HuH-7 (cell line): Measurements from ENCODE around the gene DHRS7C.
A peak's percentile ranks its signal among the peaks of the same experiment; 100 is the strongest.
"Not testable (repeated sequence)": the region's sequence is repeated elsewhere in the genome, so short reads cannot be mapped to it uniquely, and the experiment has no call there.

Experiments used
- DNase-seq: peaks from one replicate; pipeline ENCODE4 v3.0.0; 2011; ENCODE audit warnings: low spot score

DHRS7C gene

DNA sequence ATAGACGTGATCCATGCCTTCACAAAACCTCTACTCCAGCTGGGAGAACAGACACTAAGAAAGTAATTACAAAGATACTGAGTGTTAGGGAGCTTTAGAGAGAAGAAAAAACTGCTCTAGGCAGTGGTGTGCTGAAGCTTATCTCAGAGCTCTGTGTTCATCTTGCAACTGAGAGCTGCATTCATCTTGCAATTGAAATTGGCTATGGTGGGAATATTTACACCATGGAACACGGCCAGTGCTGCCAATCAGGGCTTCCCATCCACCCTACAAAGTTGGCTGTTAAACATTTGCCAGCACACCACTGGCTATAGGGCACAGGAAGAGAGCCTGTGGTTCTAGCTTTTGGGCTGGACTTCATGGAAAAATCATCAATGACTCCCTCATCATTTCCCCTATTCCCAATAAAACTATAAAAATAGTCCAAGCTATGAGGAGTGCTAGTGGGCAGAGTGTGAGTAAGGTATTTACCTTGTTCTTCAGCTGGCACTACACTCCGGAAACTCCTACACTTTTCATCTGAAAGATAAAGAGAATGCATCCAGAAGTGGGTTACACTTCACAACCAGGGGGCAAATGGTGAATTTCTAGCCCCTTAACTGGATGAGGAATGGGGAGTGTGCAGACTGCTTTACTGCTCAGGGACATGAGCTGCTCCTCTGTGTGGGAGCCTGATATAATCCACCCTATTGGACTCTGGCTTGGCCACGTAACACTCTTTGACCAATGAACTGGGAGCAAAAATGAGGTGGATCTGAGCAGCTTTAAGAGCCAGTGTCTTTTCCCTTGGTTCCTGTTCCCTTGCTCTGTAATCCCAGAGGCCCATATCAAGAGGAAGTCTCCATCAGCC is 18.9 kb upstream of the DHRS7C start:
- no peak for DNase-seq

DNA sequence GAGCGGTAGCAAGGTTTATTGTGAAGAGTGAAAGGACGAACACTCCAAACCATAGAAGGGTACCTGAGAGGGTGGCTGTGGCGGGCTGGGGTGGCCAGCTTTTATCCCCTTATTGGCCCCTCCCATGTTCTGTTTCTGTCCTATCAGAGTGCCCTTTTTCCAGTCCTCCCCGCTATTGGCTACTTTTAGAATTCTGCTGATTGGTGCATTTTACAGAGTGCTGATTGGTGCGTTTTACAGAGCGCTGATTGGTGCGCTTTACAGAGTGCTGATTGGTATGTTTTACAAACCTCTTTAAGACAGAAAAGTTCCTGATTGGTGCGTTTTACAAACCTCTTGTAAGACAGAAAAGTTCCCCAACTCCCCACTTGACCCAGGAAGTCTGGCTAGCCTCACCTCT is 18.0 kb upstream of the DHRS7C start:
- DNase-seq = no peak

DNA sequence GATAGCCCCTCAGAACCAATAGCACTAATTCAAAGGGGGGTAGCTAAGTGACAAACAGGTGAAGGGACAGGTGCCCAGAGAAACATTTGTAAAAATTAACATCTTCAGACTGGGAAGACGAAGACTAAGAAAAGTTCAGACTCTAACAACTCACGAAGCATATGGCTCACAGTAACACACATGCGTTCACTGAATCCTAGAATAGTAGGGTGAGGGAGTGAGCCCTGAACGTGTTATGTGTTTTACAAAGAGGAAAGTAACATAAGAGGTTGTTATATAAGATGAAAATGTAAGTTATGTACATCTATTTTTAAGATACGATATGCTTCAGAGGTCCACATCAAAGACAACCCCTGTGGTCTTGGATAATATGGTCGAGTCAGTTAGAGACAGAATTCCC is 15.3 kb upstream of the DHRS7C start:
- no peak for DNase-seq

DNA sequence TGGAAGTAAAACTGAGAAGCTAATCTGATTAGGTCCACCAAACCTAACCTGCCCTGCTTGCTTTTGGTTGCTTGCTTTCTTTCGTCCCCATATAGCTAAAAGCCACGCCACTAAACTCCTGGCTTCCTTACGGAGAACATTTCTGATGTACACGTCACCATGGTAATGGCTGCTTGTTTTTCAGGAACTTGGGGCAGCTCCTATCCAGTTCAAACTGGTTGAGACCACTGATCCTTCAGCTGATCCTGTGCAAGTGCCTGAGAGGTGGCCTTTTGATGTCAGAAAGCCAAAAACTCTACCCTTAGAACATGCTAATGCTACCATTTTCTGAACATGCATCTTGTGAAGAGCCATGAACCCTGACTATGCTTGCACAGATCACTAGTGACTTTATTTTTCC is 14.4 kb upstream of the DHRS7C start:
- no peak for DNase-seq

DNA sequence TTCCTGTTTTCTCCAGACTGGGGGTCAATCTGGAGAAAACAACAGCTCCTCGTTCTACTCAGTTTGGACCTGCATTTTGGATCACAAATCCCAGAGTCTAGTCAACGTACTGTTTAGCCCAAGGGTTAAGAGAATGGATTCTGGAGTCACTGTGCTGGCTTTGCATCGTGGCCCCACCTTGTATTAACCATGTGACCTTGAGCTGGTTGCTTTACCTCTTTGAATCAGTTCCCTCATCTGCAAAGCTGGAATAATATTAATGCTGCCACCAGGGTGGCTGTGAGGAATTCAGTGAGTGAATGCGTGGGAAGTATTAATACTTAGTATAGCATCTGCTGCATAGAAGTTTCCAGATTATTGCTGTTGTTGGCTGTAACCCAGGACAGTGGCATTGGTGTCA is 11.3 kb upstream of the DHRS7C start:
- no peak for DNase-seq

DNA sequence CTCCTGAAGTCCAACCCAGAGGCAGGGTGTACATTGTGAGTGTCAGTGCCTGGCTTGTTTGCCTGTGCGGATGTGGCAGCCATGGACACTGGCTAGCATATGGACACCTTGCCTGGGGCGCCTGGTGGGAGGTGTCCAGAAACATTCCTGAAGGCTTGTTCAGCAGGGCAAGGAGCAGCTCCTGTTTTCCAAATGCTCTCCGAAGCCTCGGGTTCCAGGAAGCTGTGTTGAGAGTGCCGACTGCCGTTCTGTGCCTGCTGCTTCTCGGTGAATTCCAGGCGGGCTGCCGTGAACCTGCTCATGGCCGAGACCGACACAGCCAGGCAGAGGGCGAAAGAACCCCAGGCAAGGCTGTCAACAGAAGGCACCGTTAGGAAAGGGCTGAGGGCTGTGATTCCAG is 10.9 kb upstream of the DHRS7C start:
- DNase-seq = no peak

DNA sequence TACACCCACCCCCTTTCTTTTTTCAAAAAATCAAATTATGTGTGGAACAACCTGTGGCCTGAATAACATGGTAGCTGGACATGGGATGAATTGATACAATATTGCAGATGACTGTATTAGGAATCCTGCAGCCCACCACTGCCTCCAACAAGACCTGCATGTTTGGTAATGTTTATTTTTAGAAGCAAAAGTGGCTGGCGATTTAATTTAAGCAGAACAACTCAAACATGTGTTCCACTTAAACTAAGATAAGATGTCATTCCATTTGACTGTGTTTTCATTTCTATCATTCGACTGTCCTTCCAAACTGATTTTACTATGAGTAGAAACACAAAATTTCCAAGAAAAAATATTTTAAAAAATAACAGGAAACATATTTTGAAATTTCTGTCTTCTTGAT is 10.1 kb upstream of the DHRS7C start:
- DNase-seq = no peak

DNA sequence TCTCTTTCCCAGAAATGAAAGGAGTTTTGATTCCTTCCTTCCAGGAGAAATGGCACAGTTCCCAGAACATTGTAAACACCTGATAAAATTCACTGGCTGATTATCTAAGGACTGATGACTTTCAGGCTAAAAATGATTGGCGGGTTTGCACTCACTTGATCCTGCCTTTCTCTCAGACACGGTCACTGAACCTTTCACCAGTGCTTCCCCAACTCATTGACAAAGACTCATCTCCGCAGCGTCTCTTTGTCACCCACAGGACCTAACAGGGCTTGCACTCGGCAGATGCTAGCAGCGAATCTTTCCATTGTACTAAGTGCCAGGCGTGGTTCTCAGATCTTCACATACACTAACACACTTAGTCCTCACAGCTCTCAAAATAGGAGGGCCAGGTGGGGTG is 7.3 kb upstream of the DHRS7C start:
- no peak for DNase-seq

DNA sequence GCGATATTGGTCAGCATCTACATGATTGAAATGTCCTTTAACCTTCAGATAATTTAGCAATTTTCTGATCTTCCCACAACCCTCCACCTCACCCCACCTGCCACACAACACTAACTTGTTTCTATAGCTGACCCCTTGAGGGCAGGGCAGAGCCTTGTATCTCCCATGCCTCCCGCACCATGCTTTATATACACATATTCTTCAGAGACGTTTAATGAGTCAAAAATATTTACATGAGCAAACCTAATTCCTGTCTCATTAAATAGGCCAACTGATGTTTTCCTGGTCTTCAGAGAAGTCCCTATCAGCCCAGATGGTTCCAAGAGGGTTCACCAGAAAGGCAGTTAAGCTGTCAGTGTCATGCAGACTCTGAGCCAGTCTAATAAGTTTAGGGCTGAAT is 6.6 kb upstream of the DHRS7C start:
- DNase-seq = no peak

DNA sequence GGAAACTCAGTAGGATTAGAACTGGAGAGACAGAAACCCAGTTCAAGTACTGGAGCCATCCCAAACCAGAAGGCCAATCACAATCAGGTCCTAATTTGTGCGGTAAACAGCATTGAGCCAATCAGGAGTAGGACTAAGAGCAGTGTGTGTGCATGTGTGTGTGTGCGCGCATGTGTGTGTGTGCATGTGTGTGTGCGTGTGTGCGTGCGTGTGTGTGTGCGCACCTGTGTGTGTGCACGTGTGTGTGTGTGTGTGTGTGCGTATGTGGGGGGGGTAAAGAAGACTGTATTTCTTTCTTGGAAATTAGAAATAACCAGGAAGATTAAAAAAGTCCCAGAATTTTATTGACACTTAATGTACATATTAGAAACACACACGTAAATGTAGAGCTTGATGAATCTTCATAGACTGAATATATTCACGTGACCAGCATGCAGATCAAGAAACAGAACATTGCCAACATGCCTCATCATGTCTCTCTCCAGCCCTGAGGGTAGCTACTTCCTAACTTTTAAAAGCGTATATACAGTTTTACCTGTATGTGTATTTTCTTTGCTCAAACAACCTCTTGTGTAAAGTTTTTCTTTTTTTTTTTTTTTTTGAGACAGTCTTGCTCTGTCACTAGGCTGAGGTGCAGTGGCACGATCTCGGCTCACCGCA is 919 bp upstream of the DHRS7C start:
- no peak for DNase-seq

DNA sequence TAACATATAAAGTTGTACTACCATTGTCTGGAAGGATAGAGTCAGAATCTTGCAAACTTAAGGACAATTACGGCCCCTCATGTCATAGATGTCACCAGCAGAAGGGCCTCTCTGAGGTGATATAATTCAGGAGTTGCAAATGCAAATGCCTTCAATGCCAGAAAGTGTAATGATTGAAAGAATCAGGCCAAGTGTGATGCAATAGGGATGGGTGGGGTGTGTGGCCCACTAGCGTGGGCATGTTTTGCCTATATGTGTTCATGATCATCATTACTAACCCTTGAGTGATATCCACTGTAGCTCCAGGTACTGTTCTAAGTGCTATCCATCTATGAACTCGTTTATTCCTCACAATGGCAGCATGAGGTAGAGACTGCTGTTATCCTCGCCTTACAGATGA is 1.1 kb downstream of the DHRS7C start:
- no peak for DNase-seq

DNA sequence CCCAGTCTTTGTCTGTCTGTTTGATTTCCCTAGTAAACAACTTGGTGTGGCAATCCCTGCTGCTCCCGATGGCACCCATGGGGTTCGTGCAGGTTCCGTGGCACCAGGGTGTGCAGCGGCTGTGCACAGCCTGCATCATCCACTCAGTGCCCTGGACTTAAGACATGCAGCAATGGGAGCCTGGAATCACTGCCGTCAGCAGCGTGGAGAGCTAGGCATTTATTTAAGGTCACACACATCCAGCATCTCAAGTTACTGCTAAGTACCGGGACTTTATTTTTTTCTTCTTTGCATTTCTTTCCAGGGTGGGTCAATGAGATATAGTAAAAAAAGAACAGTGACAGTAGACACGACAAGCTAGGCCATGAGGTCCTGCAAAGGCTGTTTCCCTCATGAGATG is 2.8 kb downstream of the DHRS7C start:
- DNase-seq = no peak

DNA sequence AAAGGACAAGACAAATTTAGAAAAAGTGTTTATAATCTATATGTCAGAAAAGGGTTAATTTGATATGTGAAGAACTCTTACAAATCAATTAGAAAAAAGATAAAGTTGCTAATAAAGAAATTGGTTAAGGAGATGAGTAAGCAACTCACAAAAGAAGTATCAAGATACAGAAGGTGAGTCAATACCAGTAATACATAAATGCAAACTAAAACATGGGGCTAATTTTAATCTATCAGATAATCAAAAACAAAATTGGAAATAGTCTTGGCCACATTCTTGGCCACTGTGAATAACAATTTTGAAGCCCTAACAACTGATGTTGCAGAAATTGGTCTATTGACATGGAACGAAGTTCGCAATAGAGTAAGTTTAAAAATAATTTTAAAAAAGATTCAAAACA is 6.8 kb downstream of the DHRS7C start:
- DNase-seq = no peak

DNA sequence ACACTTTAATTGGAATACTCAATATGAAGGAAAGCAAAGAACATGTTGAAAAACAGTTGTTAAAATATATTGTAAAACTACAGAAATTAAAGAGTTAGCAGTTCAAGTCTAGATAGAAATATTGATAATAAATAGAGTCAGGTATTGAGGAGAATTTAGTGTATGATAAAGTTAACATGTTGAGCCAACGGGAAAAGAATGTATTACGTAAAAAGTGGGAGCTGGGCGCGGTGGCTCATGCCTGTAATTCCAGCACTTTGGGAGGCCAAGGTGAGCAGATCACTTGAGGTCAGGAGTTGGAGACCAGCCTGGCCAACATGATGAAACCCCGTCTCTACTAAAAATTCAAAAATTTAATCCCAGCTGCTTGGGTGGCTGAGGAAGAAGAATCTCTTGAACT is 7.9 kb downstream of the DHRS7C start:
- not testable (repeated sequence) for DNase-seq

DNA sequence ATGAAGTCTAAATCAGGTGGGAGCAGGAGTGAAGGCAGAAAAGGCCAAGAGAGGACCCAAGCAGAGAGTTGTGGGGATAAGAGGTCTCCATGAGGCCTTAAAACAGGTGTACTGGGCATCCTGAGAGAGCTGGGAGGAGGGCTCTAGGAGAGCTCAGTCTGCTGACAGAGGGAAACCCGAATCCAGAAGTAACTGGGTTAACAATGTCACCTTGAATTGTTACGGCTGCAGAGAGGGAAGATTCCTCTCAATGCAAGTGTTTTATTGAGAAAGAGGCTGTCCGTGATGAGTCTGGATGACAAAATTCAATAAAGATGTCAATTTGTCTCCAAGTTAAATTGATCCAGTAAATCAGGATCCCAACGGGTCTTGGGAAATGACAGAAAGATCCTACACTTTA is 8.3 kb downstream of the DHRS7C start:
- DNase-seq = no peak

DNA sequence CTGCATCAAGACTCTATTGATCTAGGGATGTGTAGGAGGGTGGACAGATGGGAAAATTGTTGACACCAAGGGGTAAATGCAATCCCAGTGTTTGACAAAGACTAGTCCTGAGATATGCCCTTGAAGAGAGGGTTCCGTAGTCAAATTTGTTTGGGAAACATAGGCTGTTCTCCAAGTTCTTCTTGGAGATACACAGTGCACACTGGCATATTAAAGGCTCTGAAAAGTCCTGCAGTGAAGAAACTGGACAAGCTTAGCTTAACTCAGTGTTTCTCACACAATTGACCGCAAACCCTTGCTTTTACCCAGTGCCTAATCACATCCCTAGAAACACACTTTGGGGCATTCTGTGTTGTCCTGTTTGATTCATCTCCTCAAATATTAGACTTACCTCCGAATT is 10.8 kb downstream of the DHRS7C start:
- no peak for DNase-seq

DNA sequence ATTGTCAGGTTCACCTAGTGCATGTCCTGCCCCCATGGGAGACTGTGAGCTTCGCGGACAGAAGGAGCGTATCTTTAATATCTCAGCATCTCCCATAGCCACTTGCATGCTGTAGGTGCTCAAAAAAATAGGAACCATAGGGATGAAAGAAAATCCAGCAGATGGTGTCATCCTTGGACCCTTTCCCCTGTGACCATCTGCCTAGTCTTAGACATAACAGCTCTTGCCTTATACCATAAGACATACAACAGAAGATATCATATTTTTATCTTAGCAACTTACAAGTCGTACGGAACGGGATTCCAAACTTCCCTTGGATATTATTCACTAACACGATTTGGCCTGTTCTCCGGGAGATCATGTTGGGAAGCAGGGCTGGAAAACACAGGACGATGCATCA is 14.5 kb downstream of the DHRS7C start:
- DNase-seq = no peak

DNA sequence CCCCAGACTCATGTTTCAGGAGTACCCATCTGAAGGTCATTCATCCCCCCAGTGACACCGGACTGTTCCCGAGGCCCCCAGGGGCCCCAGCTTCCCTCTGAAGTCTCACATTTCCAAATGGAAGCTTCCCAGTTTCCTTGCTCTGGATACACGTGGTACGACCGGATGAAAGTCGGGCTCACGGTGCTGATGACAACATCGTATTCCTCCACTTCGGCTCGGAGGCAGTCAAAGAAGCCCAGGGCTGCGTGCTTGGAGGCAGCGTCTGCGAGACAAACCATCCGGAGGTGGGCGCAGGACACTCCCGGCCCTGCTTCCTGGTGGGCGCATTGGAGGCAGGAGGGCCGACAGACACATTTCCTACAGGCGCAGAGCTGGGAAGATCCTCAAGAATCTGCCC is 18.7 kb downstream of the DHRS7C start:
- no peak for DNase-seq

DNA sequence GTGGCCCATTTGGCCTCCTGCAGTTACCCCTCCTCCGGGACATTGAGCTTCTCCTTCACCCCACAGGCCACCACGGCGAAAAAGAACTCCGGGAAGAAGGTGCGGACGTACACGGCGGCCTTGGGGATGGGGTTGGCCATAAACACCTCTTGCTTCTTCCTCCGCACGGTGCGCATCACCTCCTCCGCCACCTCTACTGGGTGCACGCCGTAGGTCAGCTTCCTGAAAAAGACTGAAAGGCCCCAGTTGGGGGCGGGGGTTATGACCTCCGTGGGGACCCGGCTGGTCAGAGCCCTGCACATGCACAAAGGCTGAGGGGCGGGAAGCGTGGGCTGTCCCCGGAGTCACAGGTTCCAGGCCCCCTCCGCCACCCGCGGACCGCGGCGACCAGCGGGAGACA is 19.9 kb downstream of the DHRS7C start:
- no peak for DNase-seq

DNA sequence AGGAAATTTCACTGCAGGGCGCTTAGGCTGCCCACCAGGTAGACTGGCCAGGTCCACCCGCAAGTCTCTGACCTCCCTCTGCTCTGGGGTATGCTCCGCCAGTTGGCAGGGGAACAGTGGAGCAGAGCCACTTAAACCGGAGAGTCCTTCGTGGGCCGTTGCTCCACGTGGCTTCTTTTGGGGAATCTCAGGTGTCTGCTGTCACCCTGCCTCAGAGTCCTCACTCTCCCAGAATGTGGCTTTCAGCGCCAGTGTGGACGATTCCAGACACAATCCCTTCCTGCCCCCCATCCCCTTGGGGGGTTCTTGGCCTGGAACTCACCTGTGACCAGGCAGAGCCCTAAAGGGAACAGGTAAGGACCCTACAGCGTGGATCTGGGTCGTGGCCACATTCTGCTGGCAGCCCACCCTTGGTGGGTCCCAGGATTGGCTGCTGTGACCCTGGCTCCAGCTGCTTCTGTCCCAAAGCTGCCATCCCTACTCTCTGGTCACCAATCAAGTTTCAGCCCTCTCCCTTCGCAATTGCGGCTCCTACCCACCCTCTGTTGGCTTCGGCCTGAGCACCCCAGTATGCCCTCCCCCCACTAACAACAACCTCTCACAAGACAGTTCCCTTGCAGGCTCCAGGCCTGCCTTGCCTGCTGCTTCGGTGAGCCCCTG is 22.2 kb downstream of the DHRS7C start:
- no peak for DNase-seq

DNA sequence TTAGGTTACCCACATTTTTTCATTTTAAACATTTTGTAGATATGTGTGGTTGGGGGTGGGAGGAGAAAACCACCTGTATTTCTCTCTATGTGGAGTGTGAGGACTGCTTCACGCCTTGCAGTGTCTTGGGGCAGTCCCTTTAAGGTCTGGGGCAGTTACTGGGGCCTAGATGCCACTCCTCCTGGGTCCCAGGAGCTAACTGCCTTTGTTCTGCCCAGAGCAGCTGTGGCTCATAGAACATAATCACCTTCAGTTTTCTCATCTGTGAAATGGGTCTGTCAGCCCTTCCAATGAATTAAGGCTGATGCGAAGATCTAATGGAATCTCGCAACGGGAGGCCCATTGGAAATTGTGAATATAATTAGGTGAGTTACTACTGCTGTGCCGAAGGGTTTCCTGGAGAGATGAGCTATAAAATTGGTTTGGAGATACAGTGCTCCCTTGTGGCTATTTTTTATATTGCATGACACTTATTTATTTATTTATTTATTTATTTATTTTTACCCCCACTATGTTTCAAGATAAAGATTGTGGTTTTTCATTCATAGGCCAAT is 22.9 kb downstream of the DHRS7C start:
- DNase-seq = peak; percentile 24

DNA sequence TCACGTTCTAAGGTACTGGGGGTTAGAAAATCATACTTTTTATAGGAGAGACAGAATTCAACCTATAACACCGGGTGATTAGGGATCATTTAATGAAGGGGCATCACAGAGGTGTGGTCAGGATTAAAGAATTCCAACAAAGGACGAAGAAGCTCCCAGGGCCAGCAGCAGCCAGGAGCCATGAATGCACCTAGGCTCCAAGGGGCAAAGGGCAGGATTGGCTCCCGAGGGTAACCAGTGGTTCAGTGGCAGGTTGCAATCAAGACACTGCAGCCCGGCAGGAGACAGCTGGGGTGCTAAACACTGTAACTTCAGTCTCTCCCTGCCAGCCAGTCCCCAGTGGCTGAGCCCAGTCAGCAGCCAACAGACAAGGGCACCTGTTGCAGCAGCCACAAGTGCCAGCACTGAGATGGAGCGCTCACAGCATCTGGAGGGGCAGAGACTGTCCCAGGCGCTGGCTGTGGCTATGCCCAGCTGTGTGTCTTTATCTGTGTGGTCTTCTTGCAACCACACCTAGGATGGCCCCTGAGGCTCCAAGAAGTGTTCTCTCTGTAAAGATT is 23.9 kb downstream of the DHRS7C start:
- DNase-seq = no peak

DNA sequence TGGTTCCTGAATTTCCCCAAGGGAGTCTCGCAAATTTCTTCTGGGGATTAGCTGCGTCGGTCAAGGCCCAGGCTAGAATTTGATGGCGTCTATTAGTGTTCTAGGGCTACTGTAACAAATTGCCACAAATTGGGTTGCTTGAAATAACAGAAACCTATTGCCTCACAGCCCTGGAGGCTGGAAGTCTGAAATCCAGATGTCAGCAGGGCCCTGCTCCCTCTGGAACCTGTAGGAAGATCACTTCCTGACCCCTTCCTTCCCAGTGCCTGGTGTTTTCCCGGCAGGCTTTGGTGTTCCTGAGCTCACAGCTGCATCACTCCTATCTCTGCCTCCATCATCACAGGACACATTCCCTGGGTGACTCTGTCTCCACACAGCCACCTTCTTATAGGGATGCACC is 24.4 kb downstream of the DHRS7C start:
- no peak for DNase-seq
